GM19438 (cell line): ENCODE results near the gene AATK.

Experiments used
- ATAC-seq: cut with Tn5 transposase; IDR thresholded peaks from one replicate; pipeline ENCODE4 v1.9.1; 2021; ENCODE audit warnings: low read depth; ENCODE audit not compliant: unreplicated experiment

Gene AATK, protein sequence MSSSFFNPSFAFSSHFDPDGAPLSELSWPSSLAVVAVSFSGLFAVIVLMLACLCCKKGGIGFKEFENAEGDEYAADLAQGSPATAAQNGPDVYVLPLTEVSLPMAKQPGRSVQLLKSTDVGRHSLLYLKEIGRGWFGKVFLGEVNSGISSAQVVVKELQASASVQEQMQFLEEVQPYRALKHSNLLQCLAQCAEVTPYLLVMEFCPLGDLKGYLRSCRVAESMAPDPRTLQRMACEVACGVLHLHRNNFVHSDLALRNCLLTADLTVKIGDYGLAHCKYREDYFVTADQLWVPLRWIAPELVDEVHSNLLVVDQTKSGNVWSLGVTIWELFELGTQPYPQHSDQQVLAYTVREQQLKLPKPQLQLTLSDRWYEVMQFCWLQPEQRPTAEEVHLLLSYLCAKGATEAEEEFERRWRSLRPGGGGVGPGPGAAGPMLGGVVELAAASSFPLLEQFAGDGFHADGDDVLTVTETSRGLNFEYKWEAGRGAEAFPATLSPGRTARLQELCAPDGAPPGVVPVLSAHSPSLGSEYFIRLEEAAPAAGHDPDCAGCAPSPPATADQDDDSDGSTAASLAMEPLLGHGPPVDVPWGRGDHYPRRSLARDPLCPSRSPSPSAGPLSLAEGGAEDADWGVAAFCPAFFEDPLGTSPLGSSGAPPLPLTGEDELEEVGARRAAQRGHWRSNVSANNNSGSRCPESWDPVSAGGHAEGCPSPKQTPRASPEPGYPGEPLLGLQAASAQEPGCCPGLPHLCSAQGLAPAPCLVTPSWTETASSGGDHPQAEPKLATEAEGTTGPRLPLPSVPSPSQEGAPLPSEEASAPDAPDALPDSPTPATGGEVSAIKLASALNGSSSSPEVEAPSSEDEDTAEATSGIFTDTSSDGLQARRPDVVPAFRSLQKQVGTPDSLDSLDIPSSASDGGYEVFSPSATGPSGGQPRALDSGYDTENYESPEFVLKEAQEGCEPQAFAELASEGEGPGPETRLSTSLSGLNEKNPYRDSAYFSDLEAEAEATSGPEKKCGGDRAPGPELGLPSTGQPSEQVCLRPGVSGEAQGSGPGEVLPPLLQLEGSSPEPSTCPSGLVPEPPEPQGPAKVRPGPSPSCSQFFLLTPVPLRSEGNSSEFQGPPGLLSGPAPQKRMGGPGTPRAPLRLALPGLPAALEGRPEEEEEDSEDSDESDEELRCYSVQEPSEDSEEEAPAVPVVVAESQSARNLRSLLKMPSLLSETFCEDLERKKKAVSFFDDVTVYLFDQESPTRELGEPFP (N-terminal part only)

DNA sequence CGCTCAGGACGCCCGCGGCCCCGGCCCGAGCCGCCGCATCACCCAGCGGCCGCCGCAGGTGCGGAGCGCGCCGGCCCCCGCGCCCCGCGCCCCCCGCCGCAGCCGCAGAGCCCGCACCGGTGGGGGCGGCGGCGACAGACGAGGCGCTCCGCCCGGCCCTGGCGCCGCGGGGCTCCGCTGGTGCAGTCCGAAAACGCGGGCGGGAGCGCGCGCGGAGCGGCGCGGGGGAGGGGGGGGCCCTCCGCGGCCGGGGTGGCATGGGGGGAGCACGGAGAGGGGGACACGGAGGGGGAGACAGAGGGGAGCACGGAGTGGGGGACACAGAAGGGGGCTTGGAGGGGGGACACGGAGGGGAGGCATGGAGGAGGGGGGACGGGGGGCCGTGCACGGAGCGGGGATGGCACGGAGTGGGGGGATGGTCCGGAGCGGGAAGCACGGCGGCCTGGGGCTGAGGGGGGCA is at the start of gene AATK:
Gene AATK, minus strand, starts transcription at position 189 of the 460 bp plus-strand sequence. CDS start 229 bp downstream, outside the sequence.
- ATAC-seq: no peak

DNA sequence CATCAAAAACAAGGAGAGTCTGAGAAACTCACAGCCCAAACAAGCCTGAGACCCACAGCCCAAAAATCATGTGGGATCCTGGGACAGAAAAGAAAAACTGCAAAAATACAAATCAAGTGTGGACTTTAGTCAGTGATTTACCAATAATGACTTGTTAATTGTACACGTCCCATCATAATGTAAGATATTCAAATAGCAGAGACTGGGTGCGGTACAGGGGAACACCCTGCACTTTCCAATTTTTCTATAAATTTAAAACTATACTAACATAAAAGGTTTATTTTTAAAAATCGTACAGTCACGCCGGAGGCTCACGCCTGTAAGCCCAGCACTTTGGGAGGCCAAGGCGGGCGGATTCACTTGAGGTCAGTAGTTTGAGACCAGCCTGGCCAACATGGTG is 48.0 kb upstream of the AATK start:
- no peak for ATAC-seq

DNA sequence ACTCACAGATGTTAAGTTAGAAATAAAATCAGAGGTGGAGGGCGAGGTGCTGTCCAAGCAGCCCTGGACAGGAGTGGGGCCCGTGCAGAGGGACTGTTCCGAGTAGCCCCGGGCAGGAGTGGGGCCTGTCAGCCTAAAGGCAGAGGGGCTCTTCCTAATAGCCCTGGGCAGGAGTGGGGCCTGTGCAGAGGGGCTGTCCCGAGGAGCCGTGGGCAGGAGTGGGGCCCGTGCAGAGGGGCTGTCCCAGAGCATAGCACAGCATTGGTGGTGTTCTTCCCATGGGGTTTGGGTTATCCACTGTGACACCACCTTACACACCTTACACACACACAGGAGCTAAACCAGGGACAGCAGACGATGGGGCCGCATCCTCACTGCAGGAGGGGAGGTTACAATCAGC is 46.3 kb upstream of the AATK start:
- ATAC-seq: no peak

DNA sequence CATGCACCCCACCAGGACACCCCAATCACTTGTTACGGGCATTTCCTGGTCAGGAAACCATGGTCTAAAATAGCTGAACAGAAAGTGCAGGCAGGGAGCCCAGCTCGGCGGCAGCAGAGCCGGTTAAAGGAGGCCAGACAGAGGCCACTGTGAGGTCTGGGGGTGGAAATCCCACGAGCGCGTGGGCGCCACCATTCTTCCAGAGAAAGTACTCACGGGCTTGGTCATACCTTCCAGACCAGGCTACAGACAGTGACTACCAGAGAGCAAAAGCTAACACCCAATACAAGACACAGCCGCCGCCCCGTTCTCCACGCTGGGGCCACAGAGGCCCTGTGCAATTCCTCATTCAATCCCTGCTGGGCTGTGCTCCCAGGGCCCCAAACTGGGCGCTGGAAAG is 44.8 kb upstream of the AATK start:
- no peak for ATAC-seq

DNA sequence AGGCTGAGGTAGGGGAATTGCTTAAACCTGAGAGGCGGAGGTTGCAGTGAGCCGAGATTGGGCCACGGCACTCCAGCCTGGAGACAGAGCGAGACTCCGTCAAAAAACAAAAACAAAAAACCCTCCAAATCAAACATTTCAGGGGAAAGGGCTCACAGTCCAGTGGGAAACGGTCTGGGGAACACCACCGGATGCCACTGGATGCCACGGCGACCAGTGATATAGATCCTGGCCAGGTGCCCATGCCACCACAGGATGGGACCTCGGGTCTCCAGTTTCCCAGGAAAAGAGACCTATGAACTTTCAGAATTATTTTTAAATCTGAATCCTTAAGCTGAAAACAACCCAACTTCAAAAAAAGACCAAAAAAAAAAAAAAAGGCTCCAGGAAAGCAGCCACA is 44.4 kb upstream of the AATK start:
- ATAC-seq: no peak

DNA sequence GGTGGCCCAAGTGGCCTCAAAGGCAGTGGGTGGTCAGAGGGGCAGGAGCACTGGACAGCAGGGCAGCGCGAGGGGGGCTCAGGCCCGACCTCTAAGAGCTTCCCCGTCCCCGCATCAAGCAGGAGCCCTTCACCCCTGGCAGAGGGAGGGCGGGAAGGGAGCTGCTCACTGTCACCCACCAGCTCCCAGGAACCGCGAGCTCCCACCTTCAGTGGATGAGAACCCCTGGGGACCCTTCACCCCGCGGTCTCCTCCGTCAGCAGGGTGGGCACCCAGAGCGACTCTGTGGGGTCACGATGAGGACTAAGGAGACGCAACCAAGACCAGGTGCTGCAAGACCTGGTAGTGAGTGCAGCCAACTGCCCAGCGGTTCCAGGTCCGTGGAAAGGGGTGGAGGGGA is 43.1 kb upstream of the AATK start:
- ATAC-seq: no peak

DNA sequence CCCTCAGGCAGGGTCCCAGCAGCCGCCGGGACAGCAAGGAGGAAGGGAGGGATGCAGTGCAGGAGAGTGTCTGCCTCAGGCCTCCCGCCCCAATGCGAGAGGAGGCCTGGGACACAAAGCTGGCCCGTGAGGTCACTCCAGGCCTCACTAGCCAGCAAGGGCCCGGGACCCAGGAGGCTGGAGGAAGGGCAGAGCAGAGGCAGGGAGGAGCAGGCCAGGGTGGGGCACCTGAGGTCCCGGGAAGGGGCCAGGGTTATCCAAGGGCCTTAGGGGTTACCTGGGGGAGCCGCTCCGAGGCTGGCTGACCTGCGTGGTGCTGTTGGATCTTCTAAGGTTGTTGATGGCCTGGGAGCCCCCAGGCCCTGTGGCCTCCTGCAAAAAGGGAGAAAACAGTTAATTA is 42.6 kb upstream of the AATK start:
- ATAC-seq: no peak

DNA sequence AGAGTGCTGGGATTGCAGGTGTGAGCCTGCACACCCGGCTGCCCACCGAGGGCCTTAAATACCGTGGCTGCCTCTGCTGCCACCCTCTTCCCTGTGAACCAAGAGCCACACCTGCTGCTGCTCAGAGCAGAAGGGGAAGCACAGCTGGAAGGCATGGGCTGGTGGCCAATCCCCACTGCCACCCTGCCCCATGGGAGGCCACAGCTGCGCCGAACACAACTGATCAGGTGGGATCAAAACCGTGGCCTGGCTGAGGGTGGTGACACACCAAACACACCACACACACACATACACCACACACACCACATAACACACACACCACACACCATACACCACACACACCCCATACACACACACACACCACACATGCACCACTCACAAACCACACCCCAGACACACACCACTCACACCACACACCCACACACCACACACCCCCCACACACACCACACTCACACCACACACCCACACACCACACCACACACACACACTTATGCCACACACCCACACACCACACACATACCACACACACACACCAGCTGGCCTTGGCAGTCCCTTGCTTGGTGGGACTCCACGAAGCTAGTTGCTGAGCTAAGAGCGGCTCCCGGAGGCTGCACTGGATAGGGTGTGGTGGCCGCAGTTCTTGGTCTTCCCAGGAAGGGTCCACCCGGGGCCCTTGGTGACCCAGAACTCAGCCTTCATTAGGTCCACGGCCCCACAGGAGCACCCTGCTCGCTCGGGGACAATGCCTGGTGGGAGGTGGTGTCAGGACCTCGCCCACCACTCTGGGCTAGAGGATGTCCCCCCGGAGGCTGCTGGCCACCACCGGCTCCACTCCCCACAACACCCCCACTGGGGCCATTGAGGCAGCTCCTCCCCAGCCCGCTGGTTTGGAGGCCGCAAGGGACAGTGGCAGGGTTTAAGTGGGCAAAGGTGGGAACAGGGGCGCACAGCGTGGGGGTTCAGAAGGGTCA is 41.9 kb upstream of the AATK start:
- ATAC-seq: no peak

DNA sequence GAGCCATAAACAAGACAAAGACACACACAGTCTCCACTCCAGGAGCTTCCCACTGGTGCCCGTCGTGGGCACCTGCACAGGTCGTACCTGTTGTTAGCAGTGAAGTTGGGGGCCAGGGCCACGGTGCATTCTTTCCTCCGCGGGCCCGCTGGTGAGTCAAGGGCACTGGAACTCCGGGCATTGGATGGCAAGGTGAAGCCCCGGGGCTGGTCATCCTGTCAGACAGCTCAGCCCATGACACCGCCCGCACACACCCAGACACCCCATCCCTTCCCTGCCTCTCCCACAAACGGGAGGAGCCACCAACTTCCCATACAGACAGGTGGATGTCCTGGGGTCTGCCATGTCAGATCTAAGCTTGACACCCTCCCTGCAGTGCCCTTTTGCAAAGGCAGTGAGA is 40.6 kb upstream of the AATK start:
- ATAC-seq: no peak

DNA sequence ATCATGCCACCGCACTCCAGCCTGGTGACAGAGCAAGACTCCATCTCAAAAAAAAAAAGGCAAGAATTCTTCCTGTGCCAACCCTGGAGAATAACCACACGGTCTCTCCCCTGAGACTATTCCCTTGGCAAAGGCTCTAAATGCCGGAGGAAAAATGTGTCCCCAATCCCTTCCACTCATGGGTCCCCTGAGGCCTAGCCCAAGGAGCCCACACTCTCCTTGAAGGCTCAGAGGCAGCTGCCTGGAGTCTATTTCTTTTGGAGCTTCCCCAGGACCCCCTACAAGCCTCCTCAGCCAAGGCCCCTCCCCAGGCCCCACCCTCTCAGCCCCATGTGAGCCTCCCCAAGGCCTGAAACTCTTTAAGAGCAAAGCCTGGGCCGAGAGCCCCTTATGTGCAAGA is 40.1 kb upstream of the AATK start:
- ATAC-seq: no peak

DNA sequence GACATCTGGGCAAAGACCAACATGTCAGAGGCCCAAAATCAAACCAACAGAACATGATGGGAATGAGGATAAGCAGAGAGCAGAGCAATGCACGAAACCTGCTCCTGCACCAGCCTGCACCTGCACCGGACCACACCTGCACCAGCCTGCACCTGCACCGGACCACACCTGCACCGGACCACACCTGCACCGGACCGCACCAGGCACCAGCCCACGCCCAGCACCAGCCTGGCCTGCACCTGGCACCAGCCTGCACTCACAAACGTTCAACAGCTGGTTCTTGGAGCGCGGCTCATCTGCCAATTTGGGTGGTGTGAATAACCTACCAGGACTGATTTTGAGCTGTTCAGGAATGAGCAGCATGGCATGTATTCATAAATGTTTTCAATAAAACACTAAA is 38.6 kb upstream of the AATK start:
- no peak for ATAC-seq

DNA sequence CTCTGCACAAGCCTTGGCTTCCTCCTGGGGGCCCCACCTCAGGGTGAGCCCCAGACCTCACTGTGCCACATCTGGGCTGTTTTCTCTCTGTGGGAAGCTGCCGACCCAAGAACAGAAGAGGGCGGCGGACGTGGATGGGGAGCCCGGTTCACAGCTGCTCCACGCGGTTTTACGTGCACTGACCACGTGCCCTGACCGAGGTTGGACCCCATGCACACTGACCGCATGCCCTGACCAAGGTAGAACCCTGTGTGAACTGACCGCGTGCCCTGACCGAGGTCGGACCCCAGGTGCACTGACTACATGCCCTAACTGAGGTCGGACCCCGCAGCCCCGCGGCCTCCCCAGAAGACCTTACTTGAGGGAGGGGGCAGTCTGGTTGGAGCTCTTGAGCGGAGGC is 37.1 kb upstream of the AATK start:
- no peak for ATAC-seq

DNA sequence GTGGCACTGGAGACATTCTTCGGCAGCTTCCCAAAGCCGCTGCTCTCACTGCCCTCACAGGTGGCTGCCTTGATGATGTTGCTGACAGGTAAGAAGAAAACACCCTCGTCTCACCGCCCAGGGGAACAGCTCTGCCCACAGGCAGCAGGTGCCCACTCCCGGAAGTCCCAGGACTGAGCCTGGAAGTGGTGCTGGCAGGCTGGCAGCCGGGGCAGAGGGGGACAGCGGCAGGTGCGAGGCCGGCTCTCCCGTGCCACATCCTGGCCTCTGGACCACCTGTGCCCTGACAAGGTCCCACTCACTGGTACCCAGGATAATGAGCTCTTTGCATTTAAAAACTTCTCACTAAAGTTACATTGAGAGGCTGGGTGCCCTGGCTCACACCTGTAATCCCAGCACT is 36.3 kb upstream of the AATK start:
- no peak for ATAC-seq

DNA sequence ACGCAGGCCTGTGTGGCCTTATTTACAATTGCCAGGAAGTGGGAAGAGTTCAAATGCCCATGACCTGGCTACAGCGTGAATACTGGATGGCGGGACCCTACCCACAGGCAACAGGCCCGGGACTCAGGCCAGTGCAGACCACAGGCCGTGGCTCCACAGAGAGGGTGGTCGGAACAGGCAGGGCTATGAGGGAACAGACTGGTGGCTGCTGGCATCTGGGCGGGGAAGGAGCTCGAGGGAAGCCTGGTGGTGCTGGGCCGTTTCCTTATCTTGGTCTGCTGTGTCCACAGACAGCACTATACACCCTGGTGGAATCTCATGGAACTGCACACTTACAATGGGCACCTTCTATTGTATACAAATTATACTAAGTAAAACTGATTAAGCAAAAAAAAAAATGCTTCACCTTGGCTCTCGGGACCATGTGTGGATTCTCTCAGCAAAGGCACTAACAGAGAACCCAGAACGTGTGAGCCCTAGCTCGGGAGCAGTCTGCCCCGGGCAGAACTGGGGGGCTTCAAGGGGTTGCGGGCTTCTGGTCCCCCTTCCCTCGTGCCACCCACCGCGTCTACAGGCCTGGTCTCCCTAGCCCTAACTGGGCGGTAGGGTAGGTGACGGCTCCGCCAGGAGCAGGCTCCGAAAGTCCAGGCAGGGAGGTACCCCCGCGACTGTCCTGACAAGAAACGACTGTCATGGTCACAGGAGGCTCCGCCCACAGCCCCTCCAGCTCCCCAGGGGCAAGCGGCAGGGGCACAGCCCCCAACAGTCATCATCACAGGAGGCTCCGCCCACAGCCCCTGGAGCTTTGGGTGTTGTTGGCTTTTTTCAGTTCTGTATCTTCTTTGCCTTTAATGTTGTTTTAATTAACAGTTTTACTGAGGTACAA is 34.9 kb upstream of the AATK start:
- no peak for ATAC-seq

DNA sequence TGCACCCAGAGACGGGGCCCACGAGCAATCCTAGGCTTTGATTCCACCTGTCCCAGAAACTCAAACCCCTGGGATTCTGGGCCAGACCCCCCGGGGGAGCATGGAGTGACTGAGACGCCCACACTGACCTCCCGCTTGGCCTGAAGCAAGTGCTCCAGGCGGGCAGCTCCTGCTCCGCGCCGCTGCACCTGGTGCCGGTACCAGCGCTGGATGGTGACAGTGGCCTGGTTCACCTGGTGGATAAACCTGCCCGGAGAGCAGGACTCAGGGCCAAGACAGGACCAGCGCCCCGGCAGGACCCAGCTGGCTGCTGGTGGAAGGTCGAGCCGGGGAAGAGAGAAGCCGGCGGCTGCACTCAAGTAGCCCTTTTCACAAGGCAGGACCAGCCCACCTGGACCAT is 34.2 kb upstream of the AATK start:
- ATAC-seq: no peak

DNA sequence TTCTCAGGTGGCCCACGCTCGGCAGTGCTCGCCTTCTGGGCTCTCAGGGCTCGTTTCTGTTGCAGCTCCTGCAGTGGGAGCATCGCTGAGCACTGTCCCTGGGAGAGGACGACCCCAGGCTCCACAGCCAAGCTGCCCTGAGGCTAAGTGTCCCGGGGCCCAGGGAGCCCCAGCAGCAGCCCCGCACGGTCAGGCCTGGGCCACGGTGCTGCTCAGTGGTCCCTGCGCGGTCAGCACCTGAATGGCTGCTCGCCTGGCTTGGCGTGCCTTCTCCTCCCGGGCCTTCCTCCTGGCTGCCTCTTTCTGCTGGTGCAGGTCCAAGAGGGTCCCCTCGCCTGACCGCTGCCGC is 33.4 kb upstream of the AATK start:
- no peak for ATAC-seq

DNA sequence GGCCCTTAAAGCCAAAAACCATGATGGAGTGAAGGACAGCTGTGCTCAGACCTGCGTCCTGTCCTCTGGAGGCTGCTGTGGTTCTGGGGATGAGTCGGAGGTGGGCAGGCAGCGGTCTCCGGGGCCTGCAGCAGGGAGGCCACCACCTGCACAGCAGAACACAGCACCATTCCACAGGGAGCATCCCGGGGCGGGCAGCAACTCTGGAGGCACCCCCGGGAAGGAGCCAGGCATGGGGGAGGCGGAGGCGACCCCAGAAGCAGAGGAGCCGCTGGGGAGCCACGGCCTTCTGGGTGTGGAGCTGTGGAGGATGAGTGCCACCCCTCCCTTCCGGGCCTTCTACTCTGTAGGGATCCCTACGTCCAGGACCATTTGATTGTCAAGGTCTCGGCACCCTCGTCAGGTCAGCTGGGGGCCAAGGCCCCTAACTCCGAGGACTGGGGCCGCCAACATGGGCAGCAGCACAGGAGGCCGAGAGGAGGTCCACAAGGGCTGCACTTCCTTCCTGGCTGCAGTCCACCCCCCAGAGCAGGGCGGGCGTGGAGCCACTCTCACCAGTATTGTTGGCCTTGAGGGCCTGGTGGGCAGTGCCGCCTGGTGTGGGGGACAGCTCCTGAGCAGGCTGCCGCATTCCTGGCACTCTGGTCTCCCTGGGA is 32.9 kb upstream of the AATK start:
- no peak for ATAC-seq

DNA sequence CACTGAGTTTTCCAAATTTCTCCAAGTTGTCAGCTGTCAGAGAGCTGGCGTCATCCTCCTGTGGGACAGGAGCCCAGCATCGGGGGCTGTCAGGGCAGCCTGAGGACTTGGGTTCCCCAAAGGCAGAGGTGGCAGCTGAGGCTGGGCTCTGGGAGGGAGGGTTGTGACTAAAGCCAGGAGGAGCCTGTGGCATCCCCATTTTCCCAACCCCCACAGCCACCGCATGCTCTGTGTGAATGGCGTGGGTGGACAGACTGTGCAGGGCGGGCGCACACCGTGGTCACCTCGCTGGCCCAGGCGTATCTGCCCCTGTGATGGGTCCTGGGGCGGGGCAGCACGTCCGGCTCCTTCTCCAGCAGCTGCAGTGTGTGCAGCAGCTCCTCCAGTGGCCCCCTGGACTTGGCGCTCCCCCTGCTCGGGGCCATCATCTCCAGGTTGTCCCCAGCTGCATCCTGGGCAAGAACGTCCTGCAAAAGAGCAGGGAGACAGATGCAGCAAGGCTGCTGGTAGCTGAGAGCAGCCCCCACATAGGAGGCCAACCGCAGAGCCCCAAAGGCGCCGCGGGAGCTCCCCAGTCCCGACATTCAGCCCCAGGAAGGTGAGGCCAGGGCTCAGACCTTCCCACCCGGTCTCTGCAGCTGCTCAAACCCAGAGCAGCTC is 31.9 kb upstream of the AATK start:
- ATAC-seq: no peak
